ENCODE measurements around the gene U2SURP.

The U2SURP gene

DNA sequence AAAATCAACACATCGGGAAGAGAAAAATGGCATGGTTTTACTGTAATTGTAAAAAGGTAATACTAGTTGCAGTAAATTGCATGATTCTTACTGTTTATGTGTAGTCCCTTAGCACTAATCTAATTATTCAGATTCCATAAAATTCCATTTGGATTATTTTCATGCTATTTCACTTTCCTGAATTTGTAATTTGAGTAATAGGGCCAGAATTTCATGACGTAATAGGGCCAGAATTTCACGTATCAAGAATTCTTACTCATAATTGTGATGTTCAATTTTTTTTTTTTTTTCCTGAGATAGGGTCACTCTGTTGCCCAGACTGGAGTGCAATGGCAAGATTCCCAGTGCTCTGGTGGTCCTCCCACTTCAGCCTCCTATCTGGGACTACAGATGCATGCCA is 2.9 kb upstream of the U2SURP start:
- Histone ChIP-seq H3K27me3 (peaks cover 5% of the 10 kb centered on the region), H3K4me3 (ENCODE audit: low read depth in 1 of 2, low read length in 1 of 2) (no peak overlapping the region), H3K9me3 (no peaks in the 10 kb centered on the region), H3K36me3 (no peaks in the 10 kb centered on the region), H3K27ac (no peak overlapping the region), H3K4me1 (ENCODE audit: control insufficient read depth in 1 of 2, insufficient read depth in 1 of 2, low read depth in 1 of 2, low read length in 1 of 2) (peaks cover 39% of the 10 kb centered on the region in 2 experiments)
- TF ChIP-seq, protein P1, sequence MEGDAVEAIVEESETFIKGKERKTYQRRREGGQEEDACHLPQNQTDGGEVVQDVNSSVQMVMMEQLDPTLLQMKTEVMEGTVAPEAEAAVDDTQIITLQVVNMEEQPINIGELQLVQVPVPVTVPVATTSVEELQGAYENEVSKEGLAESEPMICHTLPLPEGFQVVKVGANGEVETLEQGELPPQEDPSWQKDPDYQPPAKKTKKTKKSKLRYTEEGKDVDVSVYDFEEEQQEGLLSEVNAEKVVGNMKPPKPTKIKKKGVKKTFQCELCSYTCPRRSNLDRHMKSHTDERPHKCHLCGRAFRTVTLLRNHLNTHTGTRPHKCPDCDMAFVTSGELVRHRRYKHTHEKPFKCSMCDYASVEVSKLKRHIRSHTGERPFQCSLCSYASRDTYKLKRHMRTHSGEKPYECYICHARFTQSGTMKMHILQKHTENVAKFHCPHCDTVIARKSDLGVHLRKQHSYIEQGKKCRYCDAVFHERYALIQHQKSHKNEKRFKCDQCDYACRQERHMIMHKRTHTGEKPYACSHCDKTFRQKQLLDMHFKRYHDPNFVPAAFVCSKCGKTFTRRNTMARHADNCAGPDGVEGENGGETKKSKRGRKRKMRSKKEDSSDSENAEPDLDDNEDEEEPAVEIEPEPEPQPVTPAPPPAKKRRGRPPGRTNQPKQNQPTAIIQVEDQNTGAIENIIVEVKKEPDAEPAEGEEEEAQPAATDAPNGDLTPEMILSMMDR (IDR thresholded peaks at IDR 0.05), result no peak

DNA sequence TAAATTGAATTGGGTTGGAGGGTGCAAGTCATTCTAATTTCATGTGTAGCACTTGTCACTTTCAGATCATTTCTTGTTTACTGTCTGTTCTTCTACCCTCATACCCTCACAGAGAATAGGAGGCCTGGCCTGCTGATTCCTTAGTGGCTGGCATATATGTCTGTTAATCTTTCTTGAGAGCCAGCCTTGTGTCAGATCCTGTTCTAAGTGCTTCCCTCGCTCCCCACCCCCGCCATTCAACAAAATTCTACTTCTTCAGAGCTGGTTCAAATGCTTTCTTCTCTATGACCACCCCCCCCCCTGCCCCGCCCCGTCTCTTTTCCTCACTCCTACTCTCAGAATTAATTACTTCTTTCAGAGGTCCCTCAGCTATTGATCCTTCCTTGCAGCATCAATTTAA is 1.5 kb upstream of the U2SURP start:
- Histone ChIP-seq H3K4me3 (ENCODE audit: low read depth in 1 of 2, low read length in 1 of 2) (no peak overlapping the region), H3K27me3 (peaks cover 5% of the 10 kb centered on the region), H3K9me3 (no peaks in the 10 kb centered on the region), H3K27ac (no peak overlapping the region), H3K36me3 (no peaks in the 10 kb centered on the region), H3K4me1 (ENCODE audit: control insufficient read depth in 1 of 2, insufficient read depth in 1 of 2, low read depth in 1 of 2, low read length in 1 of 2) (peaks cover 25 to 27% of the 10 kb centered on the region in 2 experiments)
- TF ChIP-seq, protein P1 (IDR thresholded peaks at IDR 0.05), result no peak

DNA sequence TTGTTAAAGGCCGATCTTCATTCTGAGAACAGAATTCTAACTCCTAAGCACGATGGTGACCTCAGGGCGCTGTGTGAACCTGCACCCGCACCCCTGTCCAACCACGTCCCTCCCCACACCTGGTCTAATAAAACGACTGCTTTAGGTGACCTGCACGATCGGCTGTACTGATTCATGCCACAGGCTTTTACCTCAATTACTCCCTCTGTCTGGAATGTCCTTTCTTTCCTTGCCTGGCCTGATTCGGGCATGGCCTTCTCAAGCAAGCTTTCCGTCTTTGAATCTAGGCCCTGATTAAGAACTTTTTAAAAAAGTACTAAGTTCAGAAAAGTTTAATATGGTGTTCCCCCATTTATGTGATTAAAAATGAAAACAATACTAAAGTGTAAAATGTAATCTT is 842 bp upstream of the U2SURP start:
- H3K9me3 ChIP-seq, result no peaks in the 10 kb centered on the region
- peak overlapping the region; percentile 93 to 94 for H3K4me3 ChIP-seq (ENCODE audit: low read depth in 1 of 2, low read length in 1 of 2)
- peaks cover 25 to 27% of the 10 kb centered on the region in 2 experiments for H3K4me1 ChIP-seq (ENCODE audit: control insufficient read depth in 1 of 2, insufficient read depth in 1 of 2, low read depth in 1 of 2, low read length in 1 of 2)
- H3K27me3 ChIP-seq, result peaks cover 5% of the 10 kb centered on the region
- H3K27ac ChIP-seq, result peak overlapping the region; percentile 93
- H3K36me3 ChIP-seq, result no peaks in the 10 kb centered on the region
- TF ChIP-seq, protein P1 (IDR thresholded peaks at IDR 0.05), result no peak

- TF ChIP-seq, protein P1 (IDR thresholded peaks at IDR 0.05), result no peak
- H3K4me1 ChIP-seq (ENCODE audit: control insufficient read depth in 1 of 2, insufficient read depth in 1 of 2, low read depth in 1 of 2, low read length in 1 of 2), result peaks cover 25 to 27% of the 10 kb centered on the region in 2 experiments
- peak overlapping the region; percentile 93 to 94 for H3K4me3 ChIP-seq (ENCODE audit: low read depth in 1 of 2, low read length in 1 of 2)
- H3K27ac ChIP-seq, result peak overlapping the region; percentile 93
- peaks cover 5% of the 10 kb centered on the region for H3K27me3 ChIP-seq
- H3K36me3 ChIP-seq, result no peaks in the 10 kb centered on the region
- no peaks in the 10 kb centered on the region for H3K9me3 ChIP-seq
Observed at GRCh38 chr3:143001034-143001368, 369 bp upstream of the U2SURP start.

DNA sequence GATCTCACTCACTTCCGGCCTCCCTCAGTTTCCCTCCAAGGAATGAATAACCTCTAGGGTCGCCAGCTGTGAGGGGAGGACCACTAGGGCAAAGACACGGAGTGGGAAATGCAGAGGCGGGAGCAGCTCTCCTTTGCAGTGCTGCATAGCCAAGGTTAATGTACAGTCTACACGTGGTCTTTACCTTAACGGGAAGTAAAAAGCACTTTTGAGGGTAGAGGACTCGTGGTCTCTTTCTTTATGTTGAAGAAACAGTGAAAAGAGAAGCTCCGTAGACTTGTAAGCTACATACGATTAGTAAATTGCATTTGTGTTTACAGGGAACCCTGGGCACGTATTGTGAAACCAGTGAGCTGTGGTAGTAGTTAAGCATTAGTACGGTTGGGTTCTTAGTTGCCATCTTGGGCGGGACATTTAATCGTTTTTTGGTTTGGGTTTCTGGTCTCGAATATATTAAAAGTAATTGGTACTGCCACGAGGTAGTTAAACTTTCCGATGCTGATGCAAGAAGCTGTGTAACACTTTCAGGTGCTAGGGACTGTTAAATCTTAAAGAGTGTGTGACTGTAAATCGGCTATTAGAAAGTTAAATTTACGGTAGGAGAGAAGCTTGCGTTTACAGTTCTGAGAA is 828 bp downstream of the U2SURP start:
- Histone ChIP-seq H3K4me3 (ENCODE audit: low read depth in 1 of 2, low read length in 1 of 2) (peak overlapping the region; percentile 93 to 94), H3K9me3 (no peaks in the 10 kb centered on the region), H3K27ac (peak overlapping the region; percentile 93), H3K27me3 (peaks cover 3% of the 10 kb centered on the region), H3K4me1 (ENCODE audit: control insufficient read depth in 1 of 2, insufficient read depth in 1 of 2, low read depth in 1 of 2, low read length in 1 of 2) (peaks cover 25 to 27% of the 10 kb centered on the region in 2 experiments), H3K36me3 (no peaks in the 10 kb centered on the region)
- TF ChIP-seq, protein P1 (IDR thresholded peaks at IDR 0.05), result no peak
